HepG2 (cell line): ENCODE measurements around the gene PRKAB1. TPM values are rescaled to one million over a fixed set of nuclear protein-coding genes. Genes with fewer than 3 reads are reported as not detected.

Experiments used
- ATAC-seq: fragments of 200-7000 bp; cut with Tn5 transposase; 3 replicates; pipeline ENCODE4 v1.9.1; 2020; ENCODE audit warnings: mild to moderate bottlenecking, moderate library complexity
- BruUV-seq: library from RNA; stranded (reverse); fragments of 400-500 nt; replicated peaks from 2 replicates; lab custom pipeline; 2021; lab: Mats Ljungman, UMichigan
- CTCF ChIA-PET: fragments of 300-600 bp; formaldehyde crosslinking; extraction: SDS; loops from one replicate; lab custom pipeline; 2021; ENCODE audit warnings: low total read pairs, inconsistent platforms, low intra/inter-chr PET ratio; lab: Yijun Ruan, JAX
- POLR2A ChIA-PET: fragments of 350-600 bp; sonication (Branson Sonifier 250); formaldehyde crosslinking; loops from one replicate; lab custom pipeline; 2020; ENCODE audit warnings: antibody characterized with exemption, inconsistent platforms; lab: Yijun Ruan, JAX
- DNase-seq: peaks from one replicate; pipeline ENCODE4 v3.0.0-alpha.2; 2015; ENCODE audit warnings: low spot score
- FAIRE-seq: peaks from 3 replicates; lab custom pipeline; 2011; peaks lifted over from hg19 to GRCh38; lab: Jason Lieb, UNC
- H2AFZ ChIP-seq: one replicate; pipeline ENCODE4 v1.6.1; 2011; ENCODE audit warnings: low read length, inconsistent platforms
- H3K27ac ChIP-seq: fragments of 300-600 bp; 3 replicates; pipeline ENCODE4 v1.8.0; 2011; ENCODE audit warnings: mixed run types, mild to moderate bottlenecking, mixed read lengths, low read length, inconsistent platforms; ENCODE audit not compliant: insufficient read depth; ENCODE audit errors: extremely low read length
- H3K27me3 ChIP-seq, 2 experiments: fragments of 200-600 bp in 1 of 2; 2 replicates in 1 of 2; 3 replicates in 1 of 2; pipeline versions ENCODE4 v1.6.0 to v1.8.0; 2011; ENCODE audit warnings: low read length in 2 of 2, mild to moderate bottlenecking in 2 of 2, moderate library complexity in 2 of 2, inconsistent platforms in 1 of 2; ENCODE audit not compliant: insufficient read depth in 2 of 2, control insufficient read depth in 1 of 2
- H3K36me3 ChIP-seq, 2 experiments: fragments of 200-600 bp in 1 of 2; replicated peaks in 1 of 2; 2 replicates in 1 of 2; 3 replicates in 1 of 2; pipeline versions ENCODE4 v1.5.1 to v1.8.0; 2011; ENCODE audit warnings: low read length in 2 of 2, inconsistent platforms in 1 of 2; ENCODE audit not compliant: insufficient read depth in 2 of 2, control insufficient read depth in 1 of 2
- H3K4me1 ChIP-seq: 2 replicates; pipeline ENCODE4 v1.5.1; 2012; ENCODE audit warnings: low read length, inconsistent platforms; ENCODE audit not compliant: insufficient read depth
- H3K4me2 ChIP-seq: 2 replicates; pipeline ENCODE4 v1.6.0; 2011; ENCODE audit warnings: low read depth, low read length, inconsistent platforms
- H3K4me3 ChIP-seq, 3 experiments: fragments of 200-600 bp in 1 of 3; sonication (generic), shearing (Covaris generic) in 1 of 3; replicated peaks in 1 of 3; 2 replicates each; pipeline ENCODE4 v1.5.1; 2011 to 2016; ENCODE audit warnings: low read length in 3 of 3, inconsistent platforms in 2 of 3, low read depth in 2 of 3, mild to moderate bottlenecking in 2 of 3, control low read depth in 1 of 3, mixed read lengths in 1 of 3; ENCODE audit not compliant: insufficient read depth in 1 of 3
- H3K79me2 ChIP-seq: one replicate; pipeline ENCODE4 v1.6.1; 2011; ENCODE audit warnings: low read length, inconsistent platforms; ENCODE audit not compliant: insufficient read depth
- H3K9ac ChIP-seq: 2 replicates; pipeline ENCODE4 v1.6.0; 2011; ENCODE audit warnings: mild to moderate bottlenecking, low read depth, low read length, inconsistent platforms; ENCODE audit not compliant: insufficient read depth
- H3K9me3 ChIP-seq: 2 replicates; pipeline ENCODE4 v1.5.1; 2012; ENCODE audit warnings: mild to moderate bottlenecking, low read length
- H4K20me1 ChIP-seq: 2 replicates; pipeline ENCODE4 v1.6.0; 2011; ENCODE audit warnings: inconsistent platforms, mild to moderate bottlenecking, low read length, moderate library complexity; ENCODE audit not compliant: insufficient read depth
- ATM ChIP-seq: fragments of 450-650 bp; IDR thresholded peaks from 2 replicates; pipeline ENCODE4 v1.7.1; 2017; ENCODE audit warnings: mild to moderate bottlenecking, borderline replicate concordance
- ATRX ChIP-seq: sonication (generic); formaldehyde crosslinking; IDR thresholded peaks from 2 replicates; pipeline ENCODE4 v1.4.0; 2020; ENCODE audit warnings: missing genetic modification reagents, borderline replicate concordance
- CHD4 ChIP-seq: fragments of 200-600 bp; sonication (generic); IDR thresholded peaks from 2 replicates; pipeline ENCODE4 v1.7.0; 2017; ENCODE audit warnings: mild to moderate bottlenecking, low read length, borderline replicate concordance
- EZH2 ChIP-seq: conservative IDR thresholded peaks from 2 replicates; pipeline ENCODE4 v1.6.1; 2012; ENCODE audit warnings: mild to moderate bottlenecking, low read depth, low read length, moderate library complexity
- GATA4 ChIP-seq: sonication (generic); IDR thresholded peaks from 2 replicates; pipeline ENCODE4 v1.6.1; 2016; ENCODE audit warnings: antibody characterized with exemption, low read depth, borderline replicate concordance
- HNRNPLL ChIP-seq: fragments of 200-400 bp; formaldehyde crosslinking; IDR thresholded peaks from 2 replicates; pipeline ENCODE4 v1.6.1; 2017; ENCODE audit warnings: mild to moderate bottlenecking, low read depth, low read length; ENCODE audit not compliant: poor library complexity, severe bottlenecking
- JUN ChIP-seq: sonication (generic); formaldehyde crosslinking; IDR thresholded peaks from 2 replicates; pipeline ENCODE4 v1.4.0; 2020; ENCODE audit warnings: mild to moderate bottlenecking, missing genetic modification reagents
- KMT2A ChIP-seq: sonication (generic); formaldehyde crosslinking; IDR thresholded peaks from 2 replicates; pipeline ENCODE4 v1.4.0; 2020; ENCODE audit warnings: missing genetic modification reagents
- MTF2 ChIP-seq: sonication (generic); formaldehyde crosslinking; IDR thresholded peaks from 2 replicates; pipeline ENCODE4 v1.5.0; 2020; ENCODE audit warnings: missing genetic modification reagents, borderline replicate concordance
- PCBP1 ChIP-seq: fragments of 200-400 bp; formaldehyde crosslinking; IDR thresholded peaks from 2 replicates; pipeline ENCODE4 v1.6.1; 2017; ENCODE audit warnings: mild to moderate bottlenecking, low read depth, low read length, borderline replicate concordance
- SMARCE1 ChIP-seq: fragments of 450-650 bp; IDR thresholded peaks from 2 replicates; pipeline ENCODE4 v1.6.1; 2017; ENCODE audit warnings: borderline replicate concordance
- TGIF2 ChIP-seq: IDR thresholded peaks from 2 replicates; pipeline ENCODE4 v1.6.1; 2016; ENCODE audit warnings: control low read depth, missing compliant biosample characterization
- ZFP36L1 ChIP-seq: sonication (generic); formaldehyde crosslinking; IDR thresholded peaks from 2 replicates; pipeline ENCODE4 v1.8.0; 2022; ENCODE audit warnings: mild to moderate bottlenecking, missing genetic modification reagents, moderate library complexity
- ZNF232 ChIP-seq: sonication (generic); formaldehyde crosslinking; IDR thresholded peaks from 2 replicates; pipeline ENCODE4 v1.4.0; 2020; ENCODE audit warnings: missing genetic modification reagents, borderline replicate concordance
- ZNF30 ChIP-seq: sonication (generic); formaldehyde crosslinking; IDR thresholded peaks from 2 replicates; pipeline ENCODE4 v1.5.0; 2020; ENCODE audit warnings: mild to moderate bottlenecking, missing genetic modification reagents
- WGBS: methylation state at CpG from one replicate; pipeline ENCODE4 v1.1.6; 2017; ENCODE audit warnings: low lambda C conversion rate; 5-methylcytosine and 5-hydroxymethylcytosine counted together
- in situ Hi-C: cut with HindIII; loops from 2 replicates; pipeline ENCODE4 v1.10.0; 2017; ENCODE audit warnings: low pct_unique_long_range_greater_than_20kb; ENCODE audit not compliant: extremely low pct_ligation_motif_present
- intact Hi-C: fragments of 100-400 bp; cut with micrococcal nuclease; formaldehyde crosslinking; loops from one replicate; pipeline ENCODE4 v1.10.0; 2022; ENCODE audit not compliant: unreplicated experiment
- polyA plus RNA-seq, 8 experiments: library from polyadenylated mRNA; depleted of rRNA in 3 of 8; stranded (reverse) in 7 of 8; unstranded in 1 of 8; fragments of >200 nt; fragmentation: Illumina TruSeq in 4 of 8; extraction: Trizol in 4 of 8; gene quantifications; 2 replicates each; pipeline versions ENCODE4 v1.2.1 to v1.2.3, GENCODE V29; 2011 to 2016; ENCODE audit warnings: low read depth in 4 of 8, missing spikeins in 1 of 8, mixed read lengths in 1 of 8; ENCODE audit not compliant: insufficient read depth in 1 of 8
- total RNA-seq, 5 experiments: library from RNA; depleted of rRNA; stranded (reverse); fragments of >200 nt; fragmentation: Illumina TruSeq; extraction: Trizol; gene quantifications; 2 replicates each; pipeline ENCODE4 v1.2.3, GENCODE V29; 2016; ENCODE audit warnings: low read depth in 1 of 5
- TF ChIP-seq, protein P1 (sequence below): sonication (generic); formaldehyde crosslinking; IDR thresholded peaks from 2 replicates; pipeline ENCODE4 v1.4.0; 2020; ENCODE audit warnings: missing genetic modification reagents, mild to moderate bottlenecking, borderline replicate concordance
- TF ChIP-seq, protein P2 (sequence below): sonication (generic); formaldehyde crosslinking; IDR thresholded peaks from 2 replicates; pipeline ENCODE4 v1.4.0; 2020; ENCODE audit warnings: missing genetic modification reagents, borderline replicate concordance

PRKAB1 gene
- total and polyA plus RNA-seq, 2 of the 13 experiments (the other 11 are each of a cell fraction or from before 2014, with no cell fraction given) = 28.4 to 35.5 TPM

DNA sequence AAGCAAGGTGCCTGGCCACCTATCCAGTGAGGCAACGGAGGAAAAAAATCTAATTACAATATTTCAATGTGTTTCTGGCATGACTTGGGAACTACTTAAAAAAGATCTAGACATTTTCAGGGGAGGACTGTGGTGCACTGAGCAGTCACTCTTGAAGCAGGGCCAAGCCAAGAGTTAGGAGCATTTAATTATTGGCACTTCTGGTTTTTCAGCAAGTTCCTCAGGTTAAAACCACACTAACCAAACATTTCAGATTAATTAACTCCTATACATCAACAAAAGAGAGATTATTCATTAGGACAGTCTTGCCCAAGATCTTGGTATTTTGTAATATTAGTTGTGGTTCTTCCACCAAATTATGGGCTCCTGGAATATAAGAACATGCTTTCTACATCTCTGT lies 25.6 kb downstream of the PRKAB1 start:
- H4K20me1 ChIP-seq = no peaks in the 10 kb centered on the region
- POLR2A ChIA-PET = no interaction called here
- WGBS = 96% methylated on average over 1 of the region's 1 CpG
- H3K9me3 ChIP-seq = no peaks in the 10 kb centered on the region
- in situ Hi-C loops = no loop called here
- CTCF ChIA-PET = no interaction called here
- ATAC-seq (no peak), DNase-seq (no peak), FAIRE-seq (no peak)
- H3K4me2 ChIP-seq = no peak overlapping the region
- H2AFZ ChIP-seq = no peak overlapping the region
- H3K36me3 ChIP-seq = peaks cover 3 to 24% of the 10 kb centered on the region in 2 experiments; a peak in 4 of 5 replicates
- no peak overlapping the region for H3K4me3 ChIP-seq
- no TSS peak for BruUV-seq
- H3K4me1 ChIP-seq = peaks cover 39% of the 10 kb centered on the region
- no peaks in the 10 kb centered on the region for H3K79me2 ChIP-seq
- no peaks in the 10 kb centered on the region for H3K27me3 ChIP-seq
- no peak overlapping the region for H3K9ac ChIP-seq
- no peak overlapping the region for H3K27ac ChIP-seq
- intact Hi-C loops = loop anchor here (10.0 kb wide), 1 partner anchor 91 kb away; no protein-coding TSS in a partner anchor
- TF ChIP-seq CHD4 (no peak), ATM (no peak), PCBP1 (no peak), TGIF2 (CRISPR knock-in tag) (no peak), KMT2A (CRISPR knock-in tag) (no peak), MTF2 (CRISPR knock-in tag) (no peak), ATRX (CRISPR knock-in tag) (no peak), EZH2 (no peak), ZFP36L1 (CRISPR knock-in tag) (no peak), JUN (no peak), ZNF30 (no peak), SMARCE1 (no peak), GATA4 (no peak), ZNF232 (CRISPR knock-in tag) (no peak), HNRNPLL (no peak)
- TF ChIP-seq, protein P1, sequence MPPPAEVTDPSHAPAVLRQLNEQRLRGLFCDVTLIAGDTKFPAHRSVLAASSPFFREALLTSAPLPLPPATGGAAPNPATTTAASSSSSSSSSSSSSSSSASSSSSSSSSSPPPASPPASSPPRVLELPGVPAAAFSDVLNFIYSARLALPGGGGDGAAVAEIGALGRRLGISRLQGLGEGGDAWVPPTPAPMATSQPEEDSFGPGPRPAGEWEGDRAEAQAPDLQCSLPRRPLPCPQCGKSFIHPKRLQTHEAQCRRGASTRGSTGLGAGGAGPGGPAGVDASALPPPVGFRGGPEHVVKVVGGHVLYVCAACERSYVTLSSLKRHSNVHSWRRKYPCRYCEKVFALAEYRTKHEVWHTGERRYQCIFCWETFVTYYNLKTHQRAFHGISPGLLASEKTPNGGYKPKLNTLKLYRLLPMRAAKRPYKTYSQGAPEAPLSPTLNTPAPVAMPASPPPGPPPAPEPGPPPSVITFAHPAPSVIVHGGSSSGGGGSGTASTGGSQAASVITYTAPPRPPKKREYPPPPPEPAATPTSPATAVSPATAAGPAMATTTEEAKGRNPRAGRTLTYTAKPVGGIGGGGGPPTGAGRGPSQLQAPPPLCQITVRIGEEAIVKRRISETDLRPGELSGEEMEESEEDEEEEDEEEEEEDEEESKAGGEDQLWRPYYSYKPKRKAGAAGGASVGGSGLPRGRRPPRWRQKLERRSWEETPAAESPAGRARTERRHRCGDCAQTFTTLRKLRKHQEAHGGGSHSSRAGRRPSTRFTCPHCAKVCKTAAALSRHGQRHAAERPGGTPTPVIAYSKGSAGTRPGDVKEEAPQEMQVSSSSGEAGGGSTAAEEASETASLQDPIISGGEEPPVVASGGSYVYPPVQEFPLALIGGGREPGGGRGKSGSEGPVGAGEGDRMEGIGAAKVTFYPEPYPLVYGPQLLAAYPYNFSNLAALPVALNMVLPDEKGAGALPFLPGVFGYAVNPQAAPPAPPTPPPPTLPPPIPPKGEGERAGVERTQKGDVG (CRISPR knock-in tag) = no peak
- TF ChIP-seq, protein P2, sequence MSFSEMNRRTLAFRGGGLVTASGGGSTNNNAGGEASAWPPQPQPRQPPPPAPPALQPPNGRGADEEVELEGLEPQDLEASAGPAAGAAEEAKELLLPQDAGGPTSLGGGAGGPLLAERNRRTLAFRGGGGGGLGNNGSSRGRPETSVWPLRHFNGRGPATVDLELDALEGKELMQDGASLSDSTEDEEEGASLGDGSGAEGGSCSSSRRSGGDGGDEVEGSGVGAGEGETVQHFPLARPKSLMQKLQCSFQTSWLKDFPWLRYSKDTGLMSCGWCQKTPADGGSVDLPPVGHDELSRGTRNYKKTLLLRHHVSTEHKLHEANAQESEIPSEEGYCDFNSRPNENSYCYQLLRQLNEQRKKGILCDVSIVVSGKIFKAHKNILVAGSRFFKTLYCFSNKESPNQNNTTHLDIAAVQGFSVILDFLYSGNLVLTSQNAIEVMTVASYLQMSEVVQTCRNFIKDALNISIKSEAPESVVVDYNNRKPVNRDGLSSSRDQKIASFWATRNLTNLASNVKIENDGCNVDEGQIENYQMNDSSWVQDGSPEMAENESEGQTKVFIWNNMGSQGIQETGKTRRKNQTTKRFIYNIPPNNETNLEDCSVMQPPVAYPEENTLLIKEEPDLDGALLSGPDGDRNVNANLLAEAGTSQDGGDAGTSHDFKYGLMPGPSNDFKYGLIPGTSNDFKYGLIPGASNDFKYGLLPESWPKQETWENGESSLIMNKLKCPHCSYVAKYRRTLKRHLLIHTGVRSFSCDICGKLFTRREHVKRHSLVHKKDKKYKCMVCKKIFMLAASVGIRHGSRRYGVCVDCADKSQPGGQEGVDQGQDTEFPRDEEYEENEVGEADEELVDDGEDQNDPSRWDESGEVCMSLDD (CRISPR knock-in tag) = no peak
